ENCODE data around the gene MT1X.

DNA sequence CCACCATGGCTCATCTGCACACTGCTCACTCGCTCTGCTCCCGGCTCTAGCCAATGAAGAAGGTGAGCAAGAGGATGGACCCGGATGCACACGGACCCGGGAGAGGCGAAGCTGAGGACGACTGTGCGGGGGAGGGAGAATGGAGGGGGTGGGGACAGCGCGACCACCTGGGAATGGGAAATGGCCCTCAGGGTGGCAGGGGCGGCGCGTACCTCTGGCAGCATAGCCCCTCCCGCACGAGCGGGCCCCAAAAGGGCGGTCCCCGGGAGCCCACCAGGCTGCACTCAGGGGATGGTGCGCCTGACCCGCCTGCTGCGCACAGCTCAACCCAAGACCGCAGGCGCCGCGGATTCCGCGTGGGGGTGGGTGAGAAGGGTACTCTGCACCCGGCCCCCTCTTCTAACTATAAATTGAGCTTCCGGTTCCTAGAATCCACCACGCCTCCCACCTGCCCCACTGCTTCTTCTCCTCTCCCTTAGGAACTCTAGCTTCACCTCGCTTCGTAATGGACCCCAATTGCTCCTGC lies 6.5 kb upstream of the MT1X start:
- TF ChIP-seq EZH2 (IDR thresholded peaks at IDR 0.05; ENCODE audit: insufficient read depth, poor library complexity, severe bottlenecking) (no peak), EZH2phosphoT487 (IDR thresholded peaks at IDR 0.05; ENCODE audit: insufficient read depth, low read depth) (no peak)

Measured in GM23248 (cell line).